OCI-LY7 (cell line): ENCODE data around the gene TMEM176A.

Experiments used
- CTCF ChIP-seq: fragments of 200-600 bp; sonication (generic); conservative IDR thresholded peaks from 2 replicates; pipeline ENCODE4 v1.5.1; 2014; ENCODE audit warnings: mild to moderate bottlenecking, antibody characterized with exemption, low read length, moderate library complexity, mixed read lengths
- EZH2phosphoT487 ChIP-seq: fragments of 200-600 bp; sonication (generic); IDR thresholded peaks from 2 replicates; pipeline ENCODE4 v1.6.1; 2018; ENCODE audit warnings: low read depth, borderline replicate concordance, mild to moderate bottlenecking, mixed run types, antibody characterized with exemption, low read length, moderate library complexity, mixed read lengths

- TF ChIP-seq EZH2phosphoT487 (no peak), CTCF (no peak)
Observed at GRCh38 chr7:150851492-150852370, 51.2 kb downstream of the TMEM176A start.
